Measurements from ENCODE around the gene HOXD8.

The HOXD8 gene

GRCh38 chr2:176103742-176104315 lies 25.7 kb upstream of the HOXD8 start:
- no peak for DNase-seq

- DNase-seq: no peak
Observed at GRCh38 chr2:176104316-176105077, 25.0 kb upstream of the HOXD8 start.

GRCh38 chr2:176105078-176105729 lies 24.3 kb upstream of the HOXD8 start:
- no peak for DNase-seq

- no peak for DNase-seq
Observed at GRCh38 chr2:176105730-176106580, 23.6 kb upstream of the HOXD8 start.

GRCh38 chr2:176106581-176107539 lies 22.6 kb upstream of the HOXD8 start, which contains the start of gene HOXD11:
HOXD11 (plus strand) TSS chr2:176107280; CDS start chr2:176107356, 76 bp downstream.
- no peak for DNase-seq

GRCh38 chr2:176107731-176108181 lies 21.7 kb upstream of the HOXD8 start:
- no peak for DNase-seq

- DNase-seq: no peak
Observed at GRCh38 chr2:176109192-176109901, 20.2 kb upstream of the HOXD8 start.

- no peak for DNase-seq
Observed at GRCh38 chr2:176109946-176110345, 19.6 kb upstream of the HOXD8 start.

- no peak for DNase-seq
Observed at GRCh38 chr2:176110415-176111308, 18.8 kb upstream of the HOXD8 start.

- no peak for DNase-seq
Observed at GRCh38 chr2:176111309-176111663, 18.2 kb upstream of the HOXD8 start.

GRCh38 chr2:176111846-176112374 lies 17.6 kb upstream of the HOXD8 start:
- no peak for DNase-seq

GRCh38 chr2:176112375-176113302 lies 16.9 kb upstream of the HOXD8 start:
- no peak for DNase-seq

GRCh38 chr2:176114120-176114929 lies 15.2 kb upstream of the HOXD8 start:
- no peak for DNase-seq

GRCh38 chr2:176114930-176115625 lies 14.4 kb upstream of the HOXD8 start:
- no peak for DNase-seq

GRCh38 chr2:176115883-176116813 lies 13.4 kb upstream of the HOXD8 start, which contains the start of gene HOXD10:
HOXD10 (plus strand) TSS chr2:176116778; CDS start chr2:176116834, 56 bp downstream.
- DNase-seq: no peak
